ENCODE data around the gene ALLC.

Gene ALLC

DNA sequence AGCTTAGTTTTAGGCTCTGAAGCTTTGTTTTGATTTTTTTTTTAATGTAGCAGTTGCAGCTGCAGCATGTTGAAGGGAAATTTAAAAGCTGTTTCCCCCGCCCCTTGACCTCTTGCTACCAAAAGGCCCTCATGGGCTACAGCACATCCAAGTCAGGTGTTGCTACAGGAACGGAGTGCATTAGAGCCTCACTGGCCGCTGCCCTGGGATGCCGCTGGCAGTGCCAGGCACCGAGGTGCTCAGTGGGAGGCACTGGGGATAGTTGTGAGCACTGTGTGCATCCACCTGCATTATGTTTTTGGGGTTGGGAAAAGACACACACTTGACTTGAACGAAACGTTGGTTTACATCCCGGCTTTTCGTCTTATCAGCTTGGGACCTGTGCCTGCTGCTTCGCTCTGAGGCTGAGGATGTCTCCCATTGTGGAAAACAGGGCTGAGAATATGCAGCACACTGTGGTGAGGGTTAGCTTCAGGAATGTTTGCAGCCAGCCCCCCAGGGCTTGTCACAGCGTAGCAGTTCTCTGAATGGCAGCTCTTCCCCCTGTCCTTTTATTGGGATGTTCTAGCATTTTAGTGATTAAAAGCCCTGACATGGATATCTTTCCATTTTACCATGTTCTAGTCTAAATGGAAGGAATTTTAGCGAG, 69.5 kb downstream of the ALLC start:
- no peak for FAIRE-seq

GRCh38 chr2:3728104-3729054, 70.4 kb downstream of the ALLC start:
- peak; percentile 85 for FAIRE-seq

DNA sequence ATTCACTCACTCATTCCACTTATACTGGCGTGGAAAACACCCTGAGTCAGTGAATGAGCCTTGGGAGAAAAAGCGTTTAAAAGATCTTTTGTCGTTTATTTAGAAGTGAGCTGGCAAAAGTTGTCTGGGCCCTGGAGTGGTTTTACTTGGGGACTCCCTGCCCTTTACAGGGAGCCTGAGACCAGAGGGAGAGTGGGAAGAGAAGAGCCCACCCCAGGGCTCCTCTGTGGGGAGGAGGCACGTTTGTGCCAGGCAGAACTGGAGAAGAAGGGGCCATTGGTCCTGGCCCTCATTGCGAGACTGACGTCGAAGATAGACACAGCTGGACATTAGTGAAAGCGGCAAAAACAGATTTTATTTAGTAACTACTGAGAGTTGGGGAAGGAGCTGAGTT, 71.1 kb downstream of the ALLC start:
- no peak for FAIRE-seq

DNA sequence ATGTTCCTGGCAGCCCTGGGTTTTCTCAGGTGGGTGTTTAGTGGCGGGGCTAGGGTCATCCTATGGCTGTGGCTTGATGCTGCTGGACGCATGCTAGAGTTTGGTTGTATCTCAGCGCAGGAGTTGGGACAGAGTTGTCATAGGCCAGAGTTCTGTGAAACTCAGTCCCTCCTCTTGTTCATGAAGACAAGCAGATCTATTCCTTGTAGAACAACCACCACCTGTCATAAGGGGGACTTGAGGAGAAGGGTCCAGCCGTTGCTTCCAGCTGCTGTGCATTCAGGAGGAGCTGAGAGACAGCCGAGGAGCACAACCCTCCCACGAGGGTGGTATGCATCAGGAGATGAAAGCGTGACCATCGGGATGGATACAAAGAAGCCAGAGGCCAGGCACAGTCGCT, 71.8 kb downstream of the ALLC start:
- FAIRE-seq = no peak

GRCh38 chr2:3730646-3731045, 72.6 kb downstream of the ALLC start:
- no peak for FAIRE-seq

GRCh38 chr2:3731829-3732228, 73.8 kb downstream of the ALLC start:
- no peak for FAIRE-seq

DNA sequence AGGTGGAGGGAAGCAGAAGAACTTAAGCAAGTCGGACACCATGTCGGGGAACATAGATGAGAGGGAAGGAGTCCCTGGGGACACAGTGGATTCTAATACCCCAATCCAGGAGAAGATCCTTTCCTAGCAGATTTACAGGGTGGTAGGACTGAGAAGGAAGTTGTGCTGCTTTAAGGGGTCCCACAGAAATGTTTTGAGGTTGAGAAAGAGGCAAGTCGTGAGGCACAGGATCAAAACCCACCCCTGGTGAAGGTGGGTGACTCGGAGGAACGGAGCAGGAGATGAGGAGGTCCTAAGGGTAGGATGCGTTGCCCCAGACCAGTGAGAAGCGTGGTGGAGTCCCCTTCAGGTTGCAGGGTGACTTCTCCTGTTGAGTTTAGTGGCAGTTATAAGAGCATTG, 78.1 kb downstream of the ALLC start:
- no peak for FAIRE-seq

- FAIRE-seq = no peak
These were observed 79.1 kb downstream of the ALLC start for GRCh38 chr2:3737128-3737527.

GRCh38 chr2:3738454-3738853, 80.5 kb downstream of the ALLC start:
- peak; percentile 78 for FAIRE-seq

DNA sequence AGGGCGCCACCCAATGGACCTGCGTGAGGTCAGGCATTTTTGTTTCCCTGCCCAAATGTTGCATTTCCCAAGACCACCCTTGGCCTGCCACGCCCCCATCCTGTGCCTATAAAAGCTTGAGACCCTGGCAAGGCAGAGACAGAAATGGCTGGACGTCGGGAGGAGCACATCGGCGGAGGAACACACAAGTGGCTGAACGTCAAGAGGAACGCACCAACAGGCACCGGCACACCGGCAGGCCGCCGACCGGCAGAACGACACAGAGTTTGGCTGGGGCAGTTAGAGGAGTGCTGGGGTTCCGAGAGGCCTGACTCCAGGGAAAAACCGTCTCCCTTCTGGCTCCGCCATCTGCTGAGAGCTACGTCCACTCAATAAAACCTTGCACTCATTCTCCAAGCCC, 81.3 kb downstream of the ALLC start:
- no peak for FAIRE-seq

GRCh38 chr2:3741396-3741795, 83.4 kb downstream of the ALLC start:
- no peak for FAIRE-seq

DNA sequence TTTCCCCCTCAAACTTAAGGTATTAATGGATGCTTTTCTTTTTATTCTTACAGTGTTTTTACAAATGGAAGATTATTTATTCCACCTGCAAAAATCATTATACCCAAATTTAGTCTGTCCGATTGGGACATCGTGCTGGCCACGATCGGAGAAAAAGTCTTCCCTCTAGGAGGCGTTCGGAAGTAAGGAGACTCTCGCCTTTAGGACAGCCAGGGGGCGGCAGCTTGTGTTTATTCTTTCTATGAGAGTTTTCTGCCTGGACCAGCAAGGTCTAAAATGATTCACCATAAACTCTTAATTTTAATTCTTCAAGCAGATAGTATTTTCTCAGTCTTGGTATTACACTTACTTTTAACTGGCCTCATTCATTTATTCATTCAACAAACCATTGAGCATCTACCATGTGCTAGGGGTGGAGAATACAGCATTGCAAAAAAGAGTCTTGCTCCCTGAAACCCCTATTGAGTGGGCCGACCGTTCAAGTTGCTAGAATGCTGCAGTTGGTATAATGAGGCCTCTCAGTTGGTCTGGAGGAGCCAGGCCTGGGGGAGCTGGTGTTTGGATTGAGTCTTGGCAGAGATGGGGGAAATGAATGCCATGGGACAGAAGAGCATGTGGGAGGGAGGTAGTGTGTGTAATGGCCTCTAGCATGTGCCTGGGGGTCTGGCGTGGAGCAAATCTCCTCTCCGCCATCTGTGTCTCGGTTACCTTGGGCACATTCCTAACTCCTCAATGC, 84.0 kb downstream of the ALLC start:
- FAIRE-seq = no peak

- no peak for FAIRE-seq
These were observed 84.9 kb downstream of the ALLC start for GRCh38 chr2:3742743-3743508.

GRCh38 chr2:3743951-3744555, 86.1 kb downstream of the ALLC start:
- FAIRE-seq = no peak

DNA sequence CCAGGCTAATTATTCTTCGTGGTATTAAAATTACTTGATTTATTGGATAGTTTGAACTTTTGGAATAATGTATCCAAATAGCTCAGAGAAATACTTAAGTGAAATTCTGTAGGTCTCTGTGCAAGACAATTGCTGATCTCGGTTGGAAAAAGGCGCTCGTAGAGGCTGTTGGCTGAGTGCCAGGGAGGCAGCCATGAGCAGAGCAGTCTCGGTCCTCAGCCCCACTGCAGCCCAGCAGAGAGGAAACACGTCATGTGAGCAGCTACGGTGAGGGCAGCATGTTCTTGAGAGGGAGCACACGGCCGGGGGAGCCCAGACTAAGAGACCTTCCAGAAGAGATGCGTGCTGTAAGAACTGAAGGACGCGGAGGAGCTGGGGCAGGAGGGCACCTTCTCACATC, 87.9 kb downstream of the ALLC start:
- FAIRE-seq = no peak

DNA sequence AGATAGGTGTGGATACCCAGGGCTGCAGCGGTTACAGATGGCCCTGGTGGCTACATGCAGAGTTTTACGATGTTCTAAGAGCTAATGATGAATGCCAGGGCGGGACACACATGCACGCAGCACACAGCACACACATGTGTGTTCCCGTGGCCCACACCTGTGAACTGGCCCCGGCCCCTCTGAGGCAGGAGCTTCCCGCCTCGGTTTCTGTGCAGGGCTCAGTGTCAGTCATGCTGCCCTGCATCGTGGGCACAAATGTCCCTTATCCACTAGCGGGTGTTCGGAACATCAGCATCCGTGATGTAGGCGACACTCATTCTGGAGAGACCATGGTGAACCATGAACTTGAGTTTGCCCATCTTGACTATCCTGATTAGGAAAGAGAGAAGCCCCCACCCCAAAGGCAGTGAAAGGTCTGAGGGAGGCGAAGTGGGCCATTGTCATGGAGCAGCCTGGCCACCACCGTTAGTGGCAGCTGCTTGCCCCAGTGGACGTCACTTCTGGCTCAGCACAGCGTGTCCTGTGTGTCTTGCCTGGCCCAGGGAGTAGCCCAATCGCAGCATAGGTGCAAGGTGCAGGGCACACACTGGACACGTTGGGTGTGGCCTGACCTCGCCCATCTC, 89.1 kb downstream of the ALLC start:
- no peak for FAIRE-seq

DNA sequence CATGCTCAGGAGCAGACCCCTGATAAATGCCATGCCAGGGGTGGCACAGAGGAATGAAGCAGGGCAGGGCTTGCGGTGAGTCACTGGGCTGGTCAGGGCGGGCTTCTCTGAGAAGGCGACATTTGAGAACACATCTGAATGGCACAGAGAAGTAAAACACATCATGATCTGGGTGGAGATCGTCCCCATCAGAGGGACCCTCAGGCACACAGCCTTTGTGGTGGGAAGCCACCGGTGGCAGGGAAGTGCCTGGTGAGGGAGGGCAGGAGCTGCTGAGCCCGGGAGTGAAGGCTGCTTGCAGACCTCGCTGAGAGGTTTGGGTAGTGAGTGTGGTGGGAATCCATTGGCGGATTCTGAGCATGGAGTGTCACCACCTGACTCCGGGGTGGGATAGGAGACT, 89.8 kb downstream of the ALLC start:
- no peak for FAIRE-seq

DNA sequence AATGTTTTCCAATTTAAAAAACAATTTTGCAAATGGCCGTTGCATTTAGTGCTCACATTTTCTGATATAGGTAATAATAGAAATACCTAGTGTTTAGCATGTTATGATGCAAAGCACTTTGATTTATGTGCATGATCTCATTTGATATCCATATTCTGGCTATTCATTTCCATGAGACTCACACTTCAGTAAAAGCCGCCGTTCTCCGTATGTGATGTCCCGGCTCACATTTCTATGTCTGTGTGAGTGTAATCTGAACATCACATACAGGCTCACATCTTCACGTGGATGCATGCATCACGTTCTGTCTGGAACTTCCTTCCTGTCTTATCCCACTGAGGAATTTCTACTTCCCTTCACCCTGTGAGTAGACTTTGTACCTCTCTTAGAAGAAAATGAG, 91.2 kb downstream of the ALLC start:
- FAIRE-seq = no peak

- no peak for FAIRE-seq
These were observed 93.3 kb downstream of the ALLC start for GRCh38 chr2:3751251-3751650.

DNA sequence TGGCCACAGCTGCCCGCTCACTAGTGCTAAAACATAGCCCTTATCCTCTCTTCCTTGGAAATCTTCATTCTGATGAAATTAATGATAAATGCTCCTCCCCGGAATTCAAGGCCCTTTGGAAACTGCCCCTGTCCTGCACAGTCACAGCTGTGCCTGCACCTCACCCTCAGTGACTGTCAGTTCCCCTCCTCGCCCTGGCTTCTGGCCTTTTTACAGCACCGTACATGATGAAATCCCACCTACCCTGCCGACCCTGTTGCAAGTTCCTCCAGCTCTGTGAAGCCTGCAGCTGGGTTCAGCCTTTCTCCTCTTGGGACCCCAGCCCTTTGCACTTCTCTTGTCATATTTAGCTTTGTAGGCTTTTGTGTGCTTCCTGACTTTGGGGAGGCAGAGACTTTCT, 93.8 kb downstream of the ALLC start:
- FAIRE-seq = no peak

Measured in A204.1 (cell line).